Brain microvascular endothelial cell (primary cell): ENCODE data around the gene CLPSL1.

Experiments
- DNase-seq: peaks from one replicate; pipeline ENCODE4 v3.0.0-alpha.2; 2020
- H3K27ac ChIP-seq: fragments of 250-450 bp; sonication (Bioruptor Pico); 2 replicates; pipeline ENCODE4 v1.5.1; 2020; ENCODE audit warnings: mild to moderate bottlenecking, moderate library complexity
- H3K27me3 ChIP-seq: fragments of 250-450 bp; sonication (Bioruptor Pico); replicated peaks from 2 replicates; pipeline ENCODE4 v1.5.1; 2020; ENCODE audit warnings: mild to moderate bottlenecking
- H3K36me3 ChIP-seq: fragments of 250-450 bp; sonication (Bioruptor Pico); replicated peaks from 2 replicates; pipeline ENCODE4 v1.5.1; 2020; ENCODE audit warnings: mild to moderate bottlenecking
- H3K4me3 ChIP-seq: 2 replicates; pipeline ENCODE4 v1.5.1; 2011; ENCODE audit warnings: low read depth, mild to moderate bottlenecking, control low read depth, low read length, moderate library complexity
- CTCF ChIP-seq: IDR thresholded peaks from 2 replicates; pipeline ENCODE4 v1.5.1; 2011; ENCODE audit warnings: low read depth, mild to moderate bottlenecking, moderate library complexity, low read length, control low read depth, inconsistent platforms; ENCODE audit errors: missing control alignments
- in situ Hi-C: cut with HindIII; loops from 2 replicates; pipeline ENCODE4 v1.10.0; 2017; ENCODE audit warnings: low sequenced_read_pairs, low pct_ligation_motif_present

The CLPSL1 gene

GRCh38 chr6:35754452-35755277, 26.2 kb upstream of the CLPSL1 start:
- in situ Hi-C loops, result no loop called here
- Histone ChIP-seq H3K27me3 (no peaks in the 10 kb centered on the region), H3K4me3 (no peak overlapping the region), H3K36me3 (no peaks in the 10 kb centered on the region), H3K27ac (no peak overlapping the region)
- no peak for DNase-seq
- TF ChIP-seq CTCF, result peak; percentile 0

- Histone ChIP-seq H3K27ac (no peak overlapping the region), H3K36me3 (no peaks in the 10 kb centered on the region), H3K4me3 (no peak overlapping the region), H3K27me3 (no peaks in the 10 kb centered on the region)
- DNase-seq, result no peak
- in situ Hi-C loops, result no loop called here
- no peak for TF ChIP-seq CTCF
Observed at GRCh38 chr6:35755278-35755924, 25.4 kb upstream of the CLPSL1 start.

GRCh38 chr6:35757456-35758123, 23.2 kb upstream of the CLPSL1 start:
- Histone ChIP-seq H3K27ac (no peak overlapping the region), H3K27me3 (no peaks in the 10 kb centered on the region), H3K4me3 (no peak overlapping the region), H3K36me3 (no peaks in the 10 kb centered on the region)
- peak; percentile 76 for TF ChIP-seq CTCF
- peak; percentile 43 for DNase-seq
- in situ Hi-C loops, result no loop called here

GRCh38 chr6:35759426-35759825, 21.4 kb upstream of the CLPSL1 start:
- no peak overlapping the region for H3K27ac ChIP-seq
- H3K4me3 ChIP-seq, result no peak overlapping the region
- H3K27me3 ChIP-seq, result peaks cover 12% of the 10 kb centered on the region
- no peak for DNase-seq
- no peak for TF ChIP-seq CTCF
- H3K36me3 ChIP-seq, result no peaks in the 10 kb centered on the region
- in situ Hi-C loops, result no loop called here

- no peak for DNase-seq
Observed at GRCh38 chr6:35765739-35766138, 15.1 kb upstream of the CLPSL1 start.

More at GRCh38 chr6:35765739-35766138, 15.1 kb upstream of the CLPSL1 start:
- no peak for TF ChIP-seq CTCF
- Histone ChIP-seq H3K36me3 (no peaks in the 10 kb centered on the region), H3K27me3 (peaks cover 19% of the 10 kb centered on the region), H3K27ac (no peak overlapping the region), H3K4me3 (no peak overlapping the region)
- in situ Hi-C loops, result no loop called here
